PC-9 (cell line): ENCODE results near the gene DUSP22. TPM values are rescaled to one million over a fixed set of nuclear protein-coding genes. Genes with fewer than 3 reads are reported as not detected.

ENCODE experiments used
- BruUV-seq: library from RNA; stranded (reverse); fragments of 400-500 nt; replicated peaks from 2 replicates; lab custom pipeline; 2021; lab: Mats Ljungman, UMichigan
- CTCF ChIA-PET: fragments of 300-600 bp; sonication (Branson Sonifier 250); formaldehyde crosslinking; loops from one replicate; lab custom pipeline; 2022; ENCODE audit warnings: antibody characterized with exemption; lab: Charles Lee
- POLR2A ChIA-PET: fragments of 300-600 bp; sonication (Branson Sonifier 250); formaldehyde crosslinking; loops from one replicate; lab custom pipeline; 2022; ENCODE audit warnings: antibody characterized with exemption; ENCODE audit not compliant: unreplicated experiment; lab: Charles Lee
- DNase-seq, 2 experiments: peaks; one replicate each; pipeline versions ENCODE4 v3.0.0 to v3.0.0-alpha.2; 2015 to 2022; ENCODE audit warnings: mixed read lengths in 1 of 2
- H2AFZ ChIP-seq: fragments of 200-600 bp; sonication (generic); 2 replicates; pipeline ENCODE4 v1.8.1; 2017; ENCODE audit warnings: antibody characterized with exemption
- H3F3A ChIP-seq: fragments of 200-600 bp; sonication (generic); 2 replicates; pipeline ENCODE4 v1.8.1; 2017; ENCODE audit warnings: antibody characterized with exemption, mild to moderate bottlenecking, low read depth; ENCODE audit not compliant: insufficient read depth
- H3K27ac ChIP-seq: fragments of 200-600 bp; sonication (generic); 2 replicates; pipeline ENCODE4 v1.6.1; 2016; ENCODE audit warnings: mixed run types
- H3K27me3 ChIP-seq: fragments of 200-600 bp; sonication (generic); 2 replicates; pipeline ENCODE4 v1.6.1; 2016; ENCODE audit warnings: low read depth, mixed run types; ENCODE audit not compliant: insufficient read depth
- H3K36me3 ChIP-seq: fragments of 200-600 bp; sonication (generic); 2 replicates; pipeline ENCODE4 v1.6.1; 2016; ENCODE audit warnings: low read depth, mixed run types
- H3K4me1 ChIP-seq: fragments of 200-600 bp; sonication (generic); replicated peaks from 2 replicates; pipeline ENCODE4 v1.6.1; 2016; ENCODE audit warnings: mixed run types; ENCODE audit not compliant: insufficient read depth
- H3K4me2 ChIP-seq: fragments of 200-600 bp; sonication (generic); 2 replicates; pipeline ENCODE4 v1.6.1; 2017; ENCODE audit warnings: mixed run types
- H3K4me3 ChIP-seq: fragments of 200-600 bp; sonication (generic); 2 replicates; pipeline ENCODE4 v1.6.1; 2016; ENCODE audit warnings: mixed run types
- H3K79me2 ChIP-seq: fragments of 200-600 bp; sonication (generic); 2 replicates; pipeline ENCODE4 v1.6.1; 2017; ENCODE audit warnings: low read depth, mixed run types
- H3K9me2 ChIP-seq: fragments of 200-600 bp; sonication (generic); 2 replicates; pipeline ENCODE4 v1.8.1; 2017; ENCODE audit warnings: mild to moderate bottlenecking; ENCODE audit not compliant: insufficient read depth
- H3K9me3 ChIP-seq: fragments of 200-600 bp; sonication (generic); 2 replicates; pipeline ENCODE4 v1.8.1; 2016; ENCODE audit warnings: low read depth; ENCODE audit not compliant: insufficient read depth
- H4K20me1 ChIP-seq: fragments of 200-600 bp; sonication (generic); 2 replicates; pipeline ENCODE4 v1.8.1; 2017; ENCODE audit not compliant: insufficient read depth
- CTCF ChIP-seq: fragments of 200-600 bp; sonication (generic); conservative IDR thresholded peaks from 2 replicates; pipeline ENCODE4 v1.6.1; 2017; ENCODE audit warnings: mixed run types, antibody characterized with exemption, mild to moderate bottlenecking, moderate library complexity
- EZH2 ChIP-seq: fragments of 200-600 bp; sonication (generic); IDR thresholded peaks from 2 replicates; pipeline ENCODE4 v1.8.0; 2017; ENCODE audit warnings: antibody characterized with exemption, low read depth
- intact Hi-C: fragments of 100-400 bp; cut with micrococcal nuclease; formaldehyde crosslinking; loops from one replicate; pipeline ENCODE4 v1.10.0; 2022; ENCODE audit not compliant: unreplicated experiment
- total RNA-seq: library from RNA; stranded (reverse); gene quantifications from 2 replicates; pipeline ENCODE4 v1.2.3, GENCODE V29; 2021

Gene DUSP22
- total RNA-seq, 1 experiment from 2014 or later: 25.5 TPM

DNA sequence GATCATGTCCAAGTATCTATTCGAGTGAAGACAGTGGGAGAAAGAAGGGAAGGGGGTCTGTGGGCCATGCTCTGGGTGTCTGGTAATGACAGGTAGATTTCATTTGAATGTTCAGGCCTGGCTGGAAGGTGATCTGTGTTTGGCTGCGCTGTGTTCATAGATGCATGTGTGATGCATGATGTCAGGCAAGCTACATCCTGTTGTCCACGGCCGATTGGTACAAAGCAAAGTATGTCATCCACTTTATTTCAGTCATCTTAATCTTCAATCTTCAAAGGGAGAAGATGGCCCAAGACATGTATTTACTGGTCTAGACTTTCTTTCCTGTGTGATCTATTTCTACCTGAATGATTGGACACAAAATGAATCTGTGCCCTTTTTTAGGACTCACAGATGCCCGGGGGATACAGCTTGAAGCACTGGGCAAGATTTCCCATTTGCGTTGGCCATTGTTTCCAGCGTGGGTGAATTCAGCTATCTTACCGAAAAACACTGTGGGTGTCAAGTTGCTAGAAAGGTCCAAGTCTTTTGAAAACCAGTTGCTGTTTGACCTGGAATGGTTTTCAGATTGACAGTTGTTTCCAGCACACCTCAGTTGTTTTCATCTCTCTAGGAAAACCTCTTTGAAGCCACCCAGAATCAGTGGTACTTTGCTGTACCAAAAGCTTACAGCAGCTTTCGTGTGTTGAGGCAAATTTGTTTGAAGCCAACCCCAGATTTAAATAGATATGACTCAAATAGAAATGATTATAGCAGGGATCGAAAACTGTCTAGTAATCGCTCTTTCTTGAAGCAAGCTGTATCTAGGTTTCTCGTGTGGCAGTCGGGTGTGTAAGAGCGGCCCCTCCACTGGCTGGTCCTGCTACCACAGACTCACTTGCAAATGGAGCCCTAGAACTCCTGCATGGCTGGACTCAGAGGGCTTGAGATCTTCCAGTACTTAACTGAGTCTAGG, 27.2 kb downstream of the DUSP22 start:
- Histone ChIP-seq H3K4me2 (no peak overlapping the region), H3F3A (no peaks in the 10 kb centered on the region), H3K27ac (no peak overlapping the region), H3K79me2 (no peaks in the 10 kb centered on the region), H2AFZ (no peak overlapping the region), H3K36me3 (no peaks in the 10 kb centered on the region), H3K9me3 (no peaks in the 10 kb centered on the region), H4K20me1 (no peaks in the 10 kb centered on the region; the same call in 1 of the 2 replicates), H3K27me3 (peaks cover 90% of the 10 kb centered on the region), H3K4me1 (no peaks in the 10 kb centered on the region), H3K9me2 (no peaks in the 10 kb centered on the region), H3K4me3 (no peak overlapping the region)
- POLR2A ChIA-PET: no interaction called here
- DNase-seq: no peak
- TF ChIP-seq CTCF: no peak
- no peak for TF ChIP-seq EZH2
- CTCF ChIA-PET: no interaction called here
- no TSS peak for BruUV-seq
- intact Hi-C loops: no loop called here

DNA sequence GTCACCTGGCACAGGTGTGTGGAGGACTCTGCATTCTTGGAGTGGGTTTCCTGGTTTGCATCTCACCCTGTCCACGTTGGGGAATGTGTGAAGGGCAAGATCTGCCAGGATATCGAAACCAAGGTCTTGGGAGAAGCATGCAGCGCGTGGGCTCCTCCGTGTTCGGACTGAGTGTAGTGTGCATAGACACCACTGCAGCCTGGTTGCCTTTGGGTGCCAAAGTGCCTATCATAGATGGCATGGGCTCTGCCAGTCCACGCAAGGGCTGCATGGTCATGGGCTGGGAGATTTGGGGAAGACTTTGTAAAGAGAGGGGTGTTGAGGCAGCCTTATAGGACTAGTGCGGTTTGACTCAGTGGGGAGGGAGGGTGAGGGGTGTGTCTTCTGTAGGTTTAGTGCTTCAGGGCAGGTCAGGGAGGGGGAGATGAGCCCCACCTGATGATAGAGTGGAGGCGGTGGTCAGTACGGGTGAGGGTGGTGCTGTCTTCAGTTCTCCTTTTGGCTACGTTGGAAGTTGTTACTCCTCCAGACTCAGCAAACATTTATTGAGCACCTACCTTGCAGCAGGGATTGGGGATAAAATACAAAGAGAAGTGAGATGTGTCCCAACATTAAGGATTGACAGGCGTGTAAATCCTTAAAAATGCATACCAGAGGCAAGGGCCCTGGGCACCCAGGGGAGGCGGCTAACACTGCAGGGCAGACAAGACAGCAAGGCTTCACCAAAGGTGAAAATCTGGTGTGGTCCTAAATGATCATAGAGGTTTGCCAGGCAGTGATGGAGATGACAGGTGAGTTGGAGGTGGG, 28.3 kb downstream of the DUSP22 start:
- Histone ChIP-seq H3K27ac (no peak overlapping the region), H3K27me3 (peaks cover 84% of the 10 kb centered on the region), H3K36me3 (no peaks in the 10 kb centered on the region), H3F3A (no peaks in the 10 kb centered on the region), H2AFZ (no peak overlapping the region), H3K9me2 (no peaks in the 10 kb centered on the region), H4K20me1 (no peaks in the 10 kb centered on the region; the same call in 1 of the 2 replicates), H3K4me2 (no peak overlapping the region), H3K79me2 (no peaks in the 10 kb centered on the region), H3K4me1 (no peaks in the 10 kb centered on the region), H3K9me3 (no peaks in the 10 kb centered on the region), H3K4me3 (no peak overlapping the region)
- DNase-seq: no peak
- no peak for TF ChIP-seq EZH2
- no peak for TF ChIP-seq CTCF
- CTCF ChIA-PET: no interaction called here
- POLR2A ChIA-PET: no interaction called here
- intact Hi-C loops: no loop called here
- BruUV-seq: no TSS peak

DNA sequence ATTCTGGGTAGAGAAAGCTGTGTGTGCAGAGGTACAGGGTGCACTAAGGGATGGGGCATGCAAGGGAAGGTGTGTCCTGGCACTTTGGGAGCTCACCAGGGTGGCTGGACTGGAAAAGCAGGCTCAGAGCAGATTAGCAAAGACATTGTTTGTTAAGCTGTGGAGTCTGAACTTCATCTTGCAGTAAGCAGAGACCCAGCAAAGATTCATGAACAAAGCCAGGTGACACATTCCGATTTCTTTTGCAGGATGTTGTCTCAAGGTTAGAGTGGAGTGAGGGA, 28.8 kb downstream of the DUSP22 start:
- no peaks in the 10 kb centered on the region for H3K9me2 ChIP-seq
- H3K4me2 ChIP-seq: no peak overlapping the region
- H2AFZ ChIP-seq: no peak overlapping the region
- H3K27me3 ChIP-seq: peaks cover 79% of the 10 kb centered on the region
- ChIA-PET POLR2A (no interaction called here), CTCF (no interaction called here)
- no peaks in the 10 kb centered on the region for H3F3A ChIP-seq
- no peaks in the 10 kb centered on the region for H3K4me1 ChIP-seq
- H3K79me2 ChIP-seq: no peaks in the 10 kb centered on the region
- no peak overlapping the region for H3K27ac ChIP-seq
- BruUV-seq: no TSS peak
- H3K4me3 ChIP-seq: no peak overlapping the region
- TF ChIP-seq EZH2: no peak
- TF ChIP-seq CTCF: no peak
- intact Hi-C loops: no loop called here
- no peaks in the 10 kb centered on the region; the same call in 1 of the 2 replicates for H4K20me1 ChIP-seq
- H3K9me3 ChIP-seq: no peaks in the 10 kb centered on the region
- peak; percentile 12 to 53 for DNase-seq
- no peaks in the 10 kb centered on the region for H3K36me3 ChIP-seq
